PFSK-1 (cell line): ENCODE results near the gene DNAJA3.

Source experiments
- POLR2AphosphoS5 ChIP-seq: IDR thresholded peaks from 2 replicates; pipeline ENCODE4 v1.6.1; 2012; ENCODE audit warnings: low read depth, mild to moderate bottlenecking, control low read depth, low read length, moderate library complexity
- REST ChIP-seq, 2 experiments: IDR thresholded peaks; 2 replicates each; pipeline versions ENCODE4 v1.6.1 to v1.8.0; 2011 to 2012; ENCODE audit warnings: low read depth in 2 of 2, low read length in 2 of 2, control low read depth in 1 of 2, inconsistent platforms in 1 of 2, mild to moderate bottlenecking in 1 of 2, moderate library complexity in 1 of 2; ENCODE audit not compliant: insufficient read depth in 1 of 2
- SIN3A ChIP-seq: IDR thresholded peaks from 2 replicates; pipeline ENCODE4 v1.6.1; 2012; ENCODE audit warnings: mild to moderate bottlenecking, low read length, moderate library complexity, borderline replicate concordance; ENCODE audit not compliant: insufficient read depth
- TAF1 ChIP-seq: IDR thresholded peaks from 2 replicates; pipeline ENCODE4 v1.6.1; 2012; ENCODE audit warnings: low read length, control low read depth, borderline replicate concordance; ENCODE audit not compliant: insufficient read depth

- TF ChIP-seq REST (IDR thresholded peaks at IDR 0.05; ENCODE audit: insufficient read depth in 1 of 2, low read depth in 2 of 2, low read length in 2 of 2) (no peak), POLR2AphosphoS5 (no peak), TAF1 (no peak), SIN3A (no peak)
Observed at GRCh38 chr16:4412854-4413253, 12.8 kb upstream of the DNAJA3 start.
